GM18861 (cell line): ENCODE measurements around the gene SLC30A7.
A peak's percentile ranks its signal among the peaks of the same experiment; 100 is the strongest.
"Not testable (repeated sequence)": the region's sequence is repeated elsewhere in the genome, so short reads cannot be mapped to it uniquely, and the experiment has no call there.

Source experiments
- ATAC-seq: cut with Tn5 transposase; IDR thresholded peaks from one replicate; pipeline ENCODE4 v1.9.1; 2021; ENCODE audit not compliant: unreplicated experiment

The SLC30A7 gene

GRCh38 chr1:100889869-100890482 lies 5.9 kb upstream of the SLC30A7 start:
- not testable (repeated sequence) for ATAC-seq

GRCh38 chr1:100891380-100891779 lies 4.5 kb upstream of the SLC30A7 start:
- no peak for ATAC-seq

- ATAC-seq = no peak
Observed at GRCh38 chr1:100892554-100892953, 3.3 kb upstream of the SLC30A7 start.

- ATAC-seq = no peak
Observed at GRCh38 chr1:100893718-100894117, 2.2 kb upstream of the SLC30A7 start.

- ATAC-seq = peak; percentile 27
Observed at GRCh38 chr1:100894603-100895539, 1.0 kb upstream of the SLC30A7 start, which contains the start of gene EXTL2. EXTL2 (minus strand) TSS chr1:100894842; CDS start chr1:100888757, 6,085 bp downstream.

- peak; percentile 46 for ATAC-seq
Observed at GRCh38 chr1:100896481-100896982, 642 bp downstream of the SLC30A7 start.

- no peak for ATAC-seq
Observed at GRCh38 chr1:100902365-100902764, 6.5 kb downstream of the SLC30A7 start.

- no peak for ATAC-seq
Observed at GRCh38 chr1:100903777-100904176, 7.9 kb downstream of the SLC30A7 start.

- no peak for ATAC-seq
Observed at GRCh38 chr1:100904528-100904927, 8.6 kb downstream of the SLC30A7 start.

GRCh38 chr1:100905181-100905580 lies 9.3 kb downstream of the SLC30A7 start:
- ATAC-seq = no peak

- ATAC-seq = no peak
Observed at GRCh38 chr1:100907887-100908286, 12.0 kb downstream of the SLC30A7 start.

GRCh38 chr1:100909018-100909417 lies 13.1 kb downstream of the SLC30A7 start:
- no peak for ATAC-seq

GRCh38 chr1:100912019-100912418 lies 16.1 kb downstream of the SLC30A7 start:
- ATAC-seq = no peak

- no peak for ATAC-seq
Observed at GRCh38 chr1:100921110-100921706, 25.3 kb downstream of the SLC30A7 start.

GRCh38 chr1:100924212-100924611 lies 28.3 kb downstream of the SLC30A7 start:
- no peak for ATAC-seq

GRCh38 chr1:100924991-100925390 lies 29.1 kb downstream of the SLC30A7 start:
- ATAC-seq = no peak

- no peak for ATAC-seq
Observed at GRCh38 chr1:100926240-100926639, 30.4 kb downstream of the SLC30A7 start.

GRCh38 chr1:100927276-100927675 lies 31.4 kb downstream of the SLC30A7 start:
- ATAC-seq = no peak

- no peak for ATAC-seq
Observed at GRCh38 chr1:100928128-100928527, 32.2 kb downstream of the SLC30A7 start.

GRCh38 chr1:100930494-100930893 lies 34.6 kb downstream of the SLC30A7 start:
- ATAC-seq = no peak

- no peak for ATAC-seq
Observed at GRCh38 chr1:100931716-100932115, 35.8 kb downstream of the SLC30A7 start.
